ENCODE measurements around the gene LRRC25. TPM values are rescaled to one million over a fixed set of nuclear protein-coding genes. Genes with fewer than 3 reads are reported as not detected.

LRRC25 gene
- total RNA-seq, 1 donor from 2014 or later: not detected

GRCh38 chr19:18425515-18426415 lies 28.3 kb upstream of the LRRC25 start:
- H3K79me2 ChIP-seq (ENCODE audit: insufficient read depth, low read length): peaks cover 75% of the 10 kb centered on the region

GRCh38 chr19:18424890-18425514 lies 27.6 kb upstream of the LRRC25 start:
- peaks cover 78% of the 10 kb centered on the region for H3K79me2 ChIP-seq (ENCODE audit: insufficient read depth, low read length)
- H4K20me1 ChIP-seq (ENCODE audit: insufficient read depth, low read length): peaks cover 77% of the 10 kb centered on the region
- no peaks in the 10 kb centered on the region for H3K27me3 ChIP-seq (ENCODE audit: insufficient read depth, low read length)
- no peak overlapping the region for H3K4me3 ChIP-seq (ENCODE audit: insufficient read depth, low read depth, low read length)
- no peak overlapping the region for H3K4me2 ChIP-seq (ENCODE audit: low read length)
- no peak overlapping the region for H3K4me3 Mint-ChIP-seq (ENCODE audit: unreplicated experiment)
- peak overlapping the region; percentile 3 for H3K9ac ChIP-seq (ENCODE audit: low read length)
- peaks cover 4% of the 10 kb centered on the region for H3K36me3 Mint-ChIP-seq (ENCODE audit: low read depth, unreplicated experiment)
- no peak for DNase-seq (ENCODE audit: low read depth)
- no peak overlapping the region for H3K27ac ChIP-seq (ENCODE audit: low read depth, low read length)
- H2AFZ ChIP-seq (ENCODE audit: low read depth, low read length): no peak overlapping the region
- TF ChIP-seq CTCF (IDR thresholded peaks at IDR 0.05; ENCODE audit: insufficient read depth, low read depth, low read length) (no peak), EZH2 (IDR thresholded peaks at IDR 0.05; ENCODE audit: insufficient read depth, low read length) (no peak)
- no peaks in the 10 kb centered on the region for H3K36me3 ChIP-seq (ENCODE audit: insufficient read depth, low read length)
- H3K27ac Mint-ChIP-seq (ENCODE audit: unreplicated experiment): no peak overlapping the region
- no peaks in the 10 kb centered on the region for H3K9me3 Mint-ChIP-seq (ENCODE audit: unreplicated experiment)
- peaks cover 3% of the 10 kb centered on the region for H3K4me1 Mint-ChIP-seq (ENCODE audit: low read depth, unreplicated experiment)
- no peaks in the 10 kb centered on the region for H3K27me3 Mint-ChIP-seq (ENCODE audit: low read depth, unreplicated experiment)
- no peaks in the 10 kb centered on the region for H3K9me3 ChIP-seq (ENCODE audit: insufficient read depth, low read depth, low read length)
- peaks cover 39% of the 10 kb centered on the region for H3K4me1 ChIP-seq (ENCODE audit: insufficient read depth, low read length)
- FAIRE-seq: no peak

More at GRCh38 chr19:18425515-18426415, 28.3 kb upstream of the LRRC25 start:
- H3K36me3 Mint-ChIP-seq (ENCODE audit: low read depth, unreplicated experiment): peaks cover 4% of the 10 kb centered on the region
- H3K4me3 Mint-ChIP-seq (ENCODE audit: unreplicated experiment): peak overlapping the region; percentile 73
- Histone ChIP-seq H3K9ac (ENCODE audit: low read length) (peak overlapping the region; percentile 22), H4K20me1 (ENCODE audit: insufficient read depth, low read length) (peaks cover 69% of the 10 kb centered on the region), H3K36me3 (ENCODE audit: insufficient read depth, low read length) (no peaks in the 10 kb centered on the region), H3K27me3 (ENCODE audit: insufficient read depth, low read length) (no peaks in the 10 kb centered on the region), H3K9me3 (ENCODE audit: insufficient read depth, low read depth, low read length) (no peaks in the 10 kb centered on the region), H3K4me1 (ENCODE audit: insufficient read depth, low read length) (peaks cover 36% of the 10 kb centered on the region), H3K4me2 (ENCODE audit: low read length) (peak overlapping the region; percentile 70), H3K27ac (ENCODE audit: low read depth, low read length) (peak overlapping the region; percentile 3), H3K4me3 (ENCODE audit: insufficient read depth, low read depth, low read length) (no peak overlapping the region), H2AFZ (ENCODE audit: low read depth, low read length) (no peak overlapping the region)
- H3K27ac Mint-ChIP-seq (ENCODE audit: unreplicated experiment): no peak overlapping the region
- TF ChIP-seq CTCF (IDR thresholded peaks at IDR 0.05; ENCODE audit: insufficient read depth, low read depth, low read length) (no peak), EZH2 (IDR thresholded peaks at IDR 0.05; ENCODE audit: insufficient read depth, low read length) (no peak)
- H3K9me3 Mint-ChIP-seq (ENCODE audit: unreplicated experiment): no peaks in the 10 kb centered on the region
- FAIRE-seq (no peak), DNase-seq (ENCODE audit: low read depth) (peak; percentile 47)
- H3K27me3 Mint-ChIP-seq (ENCODE audit: low read depth, unreplicated experiment): no peaks in the 10 kb centered on the region
- H3K4me1 Mint-ChIP-seq (ENCODE audit: low read depth, unreplicated experiment): peaks cover 5% of the 10 kb centered on the region

All from astrocyte (in vitro differentiated cells and primary cell).